Stimulated activated CD8-positive, alpha-beta memory T cell treated with anti-CD3 and anti-CD28 coated beads, Interleukin-2, amount 100 ng/mL, for 1 hour (primary cell): Measurements from ENCODE around the gene THAP12.
"Not testable (repeated sequence)": the region's sequence is repeated elsewhere in the genome, so short reads cannot be mapped to it uniquely, and the experiment has no call there.

Source experiments
- DNase-seq, 2 donors: peaks; one replicate each; pipeline ENCODE4 v3.0.0-alpha.2; 2020; ENCODE audit warnings: low read depth in 2 of 2

Gene THAP12

DNA sequence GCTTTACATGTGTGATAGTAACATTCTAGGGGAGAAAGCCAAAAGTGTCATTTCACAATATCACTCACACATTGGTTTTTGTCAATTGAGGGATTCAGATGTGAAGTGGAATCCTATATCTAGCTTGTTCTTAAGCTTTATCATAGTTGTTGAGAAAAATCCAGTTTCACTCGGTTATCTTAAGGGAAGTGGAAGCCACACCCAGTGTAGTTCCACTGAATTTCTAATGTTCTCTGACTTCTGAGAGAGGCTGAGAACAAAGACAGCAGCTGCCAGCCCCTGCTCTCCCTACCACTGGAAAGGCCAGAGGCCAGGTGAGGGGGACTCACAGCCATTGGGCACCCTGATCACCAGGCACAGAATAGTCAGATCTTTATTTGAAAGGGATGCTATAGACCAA is 53.7 kb downstream of the THAP12 start:
- DNase-seq, result no peak

DNA sequence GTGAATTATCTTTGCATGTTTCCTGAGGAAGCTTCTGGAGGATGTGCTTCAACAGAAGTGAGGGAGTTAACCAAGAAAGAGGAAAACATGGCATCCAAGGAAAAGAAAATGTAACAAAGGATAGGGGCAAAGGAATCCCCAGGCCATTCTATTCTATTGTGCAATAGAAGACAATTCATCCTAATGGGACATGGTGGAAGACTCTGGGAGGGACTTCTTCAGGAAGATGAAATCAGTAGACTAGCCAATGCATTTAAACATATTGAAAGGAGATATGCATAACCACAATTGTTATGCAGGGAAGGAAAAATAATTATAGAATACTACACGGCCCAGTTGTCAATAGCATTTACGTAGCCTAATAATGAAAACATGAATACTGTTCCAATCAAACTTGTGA is 55.7 kb downstream of the THAP12 start:
- no peak for DNase-seq

DNA sequence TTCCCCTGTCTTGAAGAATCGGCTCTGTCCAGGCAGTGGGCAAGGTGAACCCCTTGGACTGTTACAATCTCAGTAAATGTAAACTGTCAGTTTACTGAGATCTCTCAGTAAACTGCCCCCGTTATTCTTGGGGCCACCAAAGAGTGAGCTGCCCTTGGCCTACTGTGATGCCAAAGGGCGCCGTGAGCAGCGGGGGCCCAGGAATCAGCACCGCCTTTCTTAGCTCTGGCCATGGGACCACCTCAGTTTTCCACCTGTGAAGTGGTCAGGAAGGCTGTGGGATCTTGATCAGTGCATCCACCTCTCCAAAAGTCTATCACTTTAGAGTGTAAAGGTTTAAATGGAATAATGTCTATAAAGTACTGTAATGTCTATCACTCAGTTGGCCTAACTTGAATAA is 57.1 kb downstream of the THAP12 start:
- no peak for DNase-seq

DNA sequence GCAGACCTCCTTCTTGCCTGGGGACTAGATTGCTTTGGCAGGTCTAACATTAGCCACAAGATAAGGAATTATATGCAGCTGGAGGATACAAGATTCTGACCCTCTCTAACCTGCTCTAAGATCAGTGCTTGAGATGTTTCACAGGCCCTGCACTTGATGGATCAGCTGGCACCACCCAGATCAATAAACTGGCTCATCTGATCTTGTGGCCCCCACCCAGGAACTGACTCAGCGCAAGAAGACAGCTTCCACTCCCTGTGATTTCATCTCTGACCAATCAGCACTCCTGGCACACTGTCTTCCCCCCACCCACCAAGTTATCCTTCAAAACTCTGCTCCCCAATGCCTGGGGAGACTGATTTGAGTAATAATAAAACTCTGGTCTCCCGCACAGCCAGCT is 57.6 kb downstream of the THAP12 start:
- not testable (repeated sequence) for DNase-seq

DNA sequence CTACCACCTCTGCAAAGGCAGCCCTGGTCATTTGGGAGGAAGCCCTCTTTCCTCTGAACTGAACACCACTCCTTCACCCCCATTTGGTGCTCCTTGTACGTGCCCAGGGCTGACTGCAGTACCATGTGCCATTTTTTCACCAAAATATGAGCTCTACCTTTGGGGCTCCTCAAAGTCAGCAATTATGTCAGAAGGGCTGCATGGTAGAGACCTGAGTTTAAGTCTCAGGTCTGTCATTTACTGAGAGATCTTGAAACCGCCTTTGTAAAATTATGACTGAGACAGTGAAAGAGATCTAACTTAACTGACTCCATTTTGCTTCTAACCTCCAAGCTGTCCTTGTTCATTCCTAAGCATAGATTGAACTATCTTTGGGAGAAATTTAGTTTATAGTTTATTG is 58.0 kb downstream of the THAP12 start:
- DNase-seq, result no peak

DNA sequence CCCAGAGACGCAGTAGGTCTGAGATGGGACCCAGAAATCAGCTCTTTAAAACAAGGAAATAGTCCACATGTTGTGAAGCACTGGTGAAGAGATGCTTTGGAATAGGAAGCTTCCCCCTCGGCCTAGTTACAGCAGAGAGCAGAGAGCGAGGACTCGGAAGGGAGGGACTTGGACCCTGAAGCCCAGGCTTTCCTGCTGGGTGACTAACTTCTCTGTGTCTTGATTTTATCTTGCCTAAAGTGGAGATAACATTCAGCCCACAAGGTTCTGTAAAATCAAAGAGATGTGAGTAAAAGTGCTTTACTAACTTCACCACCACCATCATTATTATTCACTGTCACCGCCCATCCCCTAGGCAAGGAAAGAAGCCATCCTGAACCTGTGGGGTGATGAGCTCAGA is 58.4 kb downstream of the THAP12 start:
- no peak for DNase-seq

DNA sequence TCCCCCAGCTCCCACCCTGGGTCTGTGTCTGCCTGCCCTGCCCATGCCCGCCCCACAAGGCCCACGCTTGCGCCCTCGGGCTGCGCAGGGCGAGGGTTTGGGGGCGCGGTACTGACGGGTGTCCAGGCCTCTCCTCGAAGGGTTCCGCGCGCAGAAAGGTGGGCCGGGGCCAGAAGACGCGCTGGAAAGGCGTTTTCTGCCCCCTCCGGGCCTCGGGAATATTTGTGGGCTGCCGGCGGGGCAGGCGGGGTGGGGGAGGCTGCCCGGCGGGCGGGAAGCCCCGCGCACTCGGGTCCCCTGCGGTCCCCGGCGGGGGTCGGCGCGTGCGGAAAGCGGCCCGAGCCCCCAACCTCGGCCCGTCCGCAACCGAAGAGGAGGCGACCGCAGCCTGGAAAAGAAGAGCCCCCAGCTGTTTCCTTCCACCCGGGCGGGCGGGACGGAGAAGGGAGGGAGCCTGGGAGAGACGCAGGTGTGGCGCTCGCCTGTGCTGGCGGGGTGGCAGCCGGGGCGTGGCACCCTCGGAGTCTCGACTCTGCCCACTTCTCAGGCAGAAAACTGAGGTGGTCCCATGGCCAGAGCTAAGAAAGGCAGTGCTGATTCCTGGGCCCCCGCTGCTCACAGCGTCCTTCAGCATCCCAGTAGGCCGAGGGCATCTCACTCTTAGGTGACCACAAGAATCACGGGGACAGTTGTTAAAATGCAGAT is 59.0 kb downstream of the THAP12 start:
- DNase-seq, result no peak

DNA sequence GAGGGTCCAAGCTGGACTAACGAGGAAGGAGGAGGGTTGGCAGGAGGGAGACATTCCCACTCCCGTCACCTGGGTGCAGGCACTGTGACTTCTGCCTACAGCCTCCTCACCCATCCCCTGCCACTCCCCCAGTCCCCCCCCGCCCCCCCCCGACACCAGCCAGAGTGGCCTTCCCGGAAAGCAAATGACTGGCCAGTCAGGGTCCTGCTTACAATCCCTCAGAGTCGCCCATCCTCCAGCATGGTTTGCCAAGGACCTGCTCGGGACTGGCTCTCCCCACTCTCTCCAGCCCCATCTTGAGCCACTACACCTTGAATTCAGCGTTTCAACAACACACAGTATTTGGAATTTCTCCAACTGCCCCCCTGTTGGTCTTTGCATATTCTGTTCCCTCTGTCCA is 59.6 kb downstream of the THAP12 start:
- no peak for DNase-seq

DNA sequence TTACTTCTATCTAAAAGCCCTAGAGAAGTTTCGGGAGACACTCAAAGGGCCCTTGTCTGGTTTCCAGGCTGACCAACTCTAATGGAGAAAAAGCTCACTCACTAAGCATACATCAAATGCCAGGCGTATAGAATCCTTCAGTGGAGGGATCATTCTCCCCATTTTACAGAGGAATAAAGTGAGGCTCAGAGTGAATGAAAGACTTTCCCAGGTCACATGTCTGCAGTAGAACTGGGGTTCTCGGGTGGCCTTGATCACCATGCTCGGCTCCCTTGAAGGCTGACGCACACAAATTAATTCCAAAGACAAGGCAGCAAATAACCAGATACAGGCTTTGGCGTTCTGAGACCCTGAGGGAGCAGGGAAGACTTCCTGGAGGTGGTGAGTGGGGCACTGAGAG is 60.0 kb downstream of the THAP12 start:
- no peak for DNase-seq

DNA sequence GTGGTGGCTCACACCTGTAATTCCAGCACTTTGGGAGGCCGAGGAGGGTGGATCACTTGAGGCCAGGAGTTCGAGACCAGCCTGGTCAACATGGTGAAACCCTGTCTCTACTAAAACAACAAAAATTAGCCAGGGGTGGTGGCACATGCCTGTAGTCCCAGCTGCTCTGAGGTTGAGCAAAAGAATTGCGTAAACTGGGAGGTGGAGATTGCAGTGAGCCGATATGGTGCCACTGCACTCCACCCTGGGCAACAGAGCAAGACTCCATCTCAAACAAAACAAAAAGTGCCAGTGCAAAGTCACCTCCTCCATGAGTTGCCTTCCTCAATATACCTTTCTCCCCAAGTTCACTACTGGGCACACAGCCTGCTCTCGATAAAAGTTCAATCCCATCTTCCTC is 61.1 kb downstream of the THAP12 start:
- DNase-seq, result not testable (repeated sequence)

DNA sequence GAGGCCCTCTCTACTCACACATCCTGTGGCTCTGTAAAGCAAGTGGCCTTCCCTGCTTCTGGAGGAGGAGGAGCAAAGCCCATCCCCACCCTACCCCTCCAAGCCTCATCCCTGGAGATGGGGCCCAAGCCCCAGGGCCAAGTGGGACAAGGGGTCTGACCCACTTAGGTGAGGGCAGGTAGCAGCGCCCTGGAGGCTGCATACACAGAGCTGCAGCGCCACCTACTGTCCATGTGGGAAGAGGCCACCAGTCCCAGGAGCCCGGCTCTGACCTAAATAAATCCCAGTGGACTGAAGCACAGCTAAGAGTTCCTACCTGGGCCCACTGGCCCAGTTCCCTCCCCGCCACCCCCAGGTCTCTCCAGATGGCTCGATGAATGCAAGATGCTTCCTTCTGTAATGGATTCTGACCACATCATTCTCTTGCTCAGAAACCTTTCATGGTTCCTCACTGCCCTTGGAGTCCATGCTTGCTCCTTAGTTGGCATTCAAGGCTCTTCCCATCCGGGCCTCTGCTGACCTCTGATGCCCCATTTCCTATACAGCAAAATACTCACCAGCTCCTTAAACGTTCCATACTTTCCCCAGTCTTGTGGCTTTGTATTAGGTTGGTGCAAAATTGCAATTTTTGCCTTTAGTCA is 62.1 kb downstream of the THAP12 start:
- DNase-seq, result peak; percentile 60 to 79

DNA sequence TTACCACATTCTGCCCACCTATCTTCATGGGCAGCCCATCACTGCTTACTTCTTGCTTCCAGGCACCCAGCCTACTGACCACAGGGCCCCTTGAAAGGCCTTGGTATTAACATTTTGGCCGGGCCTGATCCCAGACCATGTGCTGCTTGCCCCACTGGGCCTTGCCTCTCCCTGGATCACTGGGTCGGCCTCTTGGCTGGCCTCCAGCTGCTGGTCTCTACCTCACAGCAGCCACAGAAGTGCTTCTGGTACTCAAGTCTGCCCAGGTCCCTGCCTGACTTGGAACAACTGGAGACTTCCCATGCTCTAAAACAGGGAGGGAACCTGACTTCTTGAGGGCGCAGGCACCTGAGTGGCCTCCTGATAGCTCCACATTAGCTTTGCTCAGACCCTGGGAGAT is 63.6 kb downstream of the THAP12 start:
- DNase-seq, result no peak

DNA sequence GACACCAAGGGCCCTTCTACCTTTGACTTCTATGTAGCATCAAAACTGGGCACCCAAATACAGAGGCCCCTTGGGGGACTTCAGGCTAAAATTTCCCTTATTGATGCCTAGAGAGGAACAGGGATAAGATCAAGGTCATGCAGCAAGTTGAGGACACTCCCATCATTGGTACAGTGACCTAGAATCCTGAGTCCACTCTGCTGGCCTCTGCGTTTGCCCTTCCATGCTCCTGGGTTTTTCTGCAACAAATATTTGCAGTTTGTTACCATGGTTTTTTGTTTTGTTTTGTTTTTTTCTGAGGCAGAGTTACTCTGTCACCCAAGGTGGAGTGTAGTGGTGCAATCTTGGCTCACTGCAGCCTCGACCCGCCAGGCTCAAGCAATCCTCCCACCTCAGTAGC is 64.2 kb downstream of the THAP12 start:
- DNase-seq, result no peak

DNA sequence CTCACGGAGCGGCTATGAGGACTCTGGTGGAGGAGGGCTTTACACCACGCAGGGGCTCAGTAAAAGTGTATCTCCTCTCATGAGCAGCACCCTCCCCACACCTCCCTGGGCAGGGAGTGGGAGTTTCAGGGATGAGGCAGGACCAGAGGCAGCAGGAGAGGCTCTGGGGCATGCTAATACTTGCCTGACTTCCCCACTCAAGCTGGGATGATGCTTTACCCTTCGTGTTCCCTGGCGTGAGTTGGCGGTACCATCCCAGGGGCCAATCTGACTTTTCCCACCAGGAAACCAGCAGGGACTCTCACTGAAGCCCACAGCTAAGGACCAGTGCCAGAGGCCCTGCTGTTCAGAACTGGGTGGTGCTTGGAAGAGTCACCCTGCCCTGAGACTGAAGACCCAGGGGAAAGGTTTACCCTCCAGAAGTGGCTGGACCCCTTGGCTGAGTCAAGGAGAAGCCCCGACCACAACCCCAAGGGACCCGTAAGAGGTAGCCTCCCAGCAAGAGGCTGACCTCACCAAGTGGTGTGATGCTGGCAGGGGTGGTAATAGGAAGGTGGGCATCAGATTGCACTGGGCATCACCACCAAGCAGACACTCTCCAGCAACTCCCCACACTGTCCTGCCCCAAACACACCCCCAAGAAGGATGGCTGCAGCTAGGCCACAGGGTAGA is 65.6 kb downstream of the THAP12 start:
- DNase-seq, result no peak

DNA sequence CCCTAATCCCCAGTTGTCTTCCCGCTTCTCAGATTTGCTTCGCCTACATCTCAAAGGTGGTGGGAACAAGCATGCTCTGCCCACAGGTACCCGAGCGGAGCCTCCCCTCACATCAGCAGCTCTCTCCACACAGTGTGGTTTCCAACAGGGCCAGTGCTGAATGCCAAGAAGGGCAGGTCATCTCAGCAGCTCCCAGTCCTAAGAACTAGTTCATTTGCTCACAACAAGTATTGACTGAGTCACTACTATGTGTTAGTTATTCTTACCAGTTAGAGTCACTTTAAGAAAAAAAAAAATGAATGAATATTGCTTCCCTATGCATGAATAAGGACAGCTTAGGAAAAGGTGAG is 66.2 kb downstream of the THAP12 start:
- no peak for DNase-seq

DNA sequence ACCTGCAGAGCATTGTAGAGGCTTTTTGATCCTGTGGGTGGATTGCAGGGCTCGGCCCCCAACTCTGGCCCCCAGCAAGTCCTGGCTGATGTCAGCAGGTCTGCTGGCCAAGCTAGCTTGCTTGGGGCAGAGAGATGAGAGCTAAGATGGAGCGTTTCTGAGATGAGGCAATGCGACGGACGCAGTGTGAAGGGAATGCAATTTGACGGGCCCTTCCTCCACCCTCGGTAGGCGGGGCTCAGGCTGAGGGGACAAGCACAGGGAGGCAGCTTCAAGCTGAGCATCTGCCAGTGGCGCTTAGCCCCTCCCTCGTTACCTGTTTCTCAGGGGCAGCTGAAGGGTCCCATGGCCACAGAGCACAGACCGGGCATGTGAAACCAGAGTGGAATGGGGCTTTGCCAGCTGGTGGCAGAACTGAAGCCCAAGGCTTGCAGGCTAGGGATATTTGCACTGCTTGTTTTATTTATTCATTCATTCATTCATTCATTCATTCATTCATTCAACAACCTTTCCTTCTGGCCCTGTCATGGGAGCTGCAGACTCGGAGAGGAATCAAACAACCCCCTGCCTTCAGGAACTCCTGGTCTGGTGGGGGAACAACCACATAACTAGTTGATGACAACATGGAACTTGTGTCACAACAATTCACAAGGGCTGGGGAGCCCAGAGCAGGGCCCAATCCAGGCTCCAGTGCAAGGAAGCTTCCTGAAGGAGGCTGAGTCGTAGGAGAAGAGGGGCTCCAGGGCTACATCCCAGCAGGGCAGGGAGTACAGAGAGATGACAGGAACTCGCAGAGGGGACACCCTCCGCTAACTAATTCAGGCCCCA is 66.8 kb downstream of the THAP12 start:
- no peak for DNase-seq

DNA sequence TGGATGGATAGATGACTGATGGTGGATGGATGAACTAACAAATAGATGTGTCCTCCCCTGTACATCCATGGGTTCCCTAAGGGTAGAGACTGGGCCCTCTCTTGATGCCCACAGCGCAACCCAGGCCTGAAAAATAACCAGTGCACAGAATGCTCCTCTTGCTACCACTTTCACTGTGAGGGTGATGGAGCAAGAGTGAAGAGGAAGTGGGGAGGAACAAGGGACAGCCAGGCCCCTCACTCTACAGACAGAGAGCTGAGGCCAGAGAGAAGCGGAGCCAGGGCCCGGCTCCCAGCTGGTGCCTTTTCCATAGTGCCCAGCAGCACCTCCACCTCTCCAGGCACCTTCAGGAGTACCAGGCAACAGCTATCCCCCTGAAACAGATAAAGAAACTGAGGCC is 67.7 kb downstream of the THAP12 start:
- no peak for DNase-seq

DNA sequence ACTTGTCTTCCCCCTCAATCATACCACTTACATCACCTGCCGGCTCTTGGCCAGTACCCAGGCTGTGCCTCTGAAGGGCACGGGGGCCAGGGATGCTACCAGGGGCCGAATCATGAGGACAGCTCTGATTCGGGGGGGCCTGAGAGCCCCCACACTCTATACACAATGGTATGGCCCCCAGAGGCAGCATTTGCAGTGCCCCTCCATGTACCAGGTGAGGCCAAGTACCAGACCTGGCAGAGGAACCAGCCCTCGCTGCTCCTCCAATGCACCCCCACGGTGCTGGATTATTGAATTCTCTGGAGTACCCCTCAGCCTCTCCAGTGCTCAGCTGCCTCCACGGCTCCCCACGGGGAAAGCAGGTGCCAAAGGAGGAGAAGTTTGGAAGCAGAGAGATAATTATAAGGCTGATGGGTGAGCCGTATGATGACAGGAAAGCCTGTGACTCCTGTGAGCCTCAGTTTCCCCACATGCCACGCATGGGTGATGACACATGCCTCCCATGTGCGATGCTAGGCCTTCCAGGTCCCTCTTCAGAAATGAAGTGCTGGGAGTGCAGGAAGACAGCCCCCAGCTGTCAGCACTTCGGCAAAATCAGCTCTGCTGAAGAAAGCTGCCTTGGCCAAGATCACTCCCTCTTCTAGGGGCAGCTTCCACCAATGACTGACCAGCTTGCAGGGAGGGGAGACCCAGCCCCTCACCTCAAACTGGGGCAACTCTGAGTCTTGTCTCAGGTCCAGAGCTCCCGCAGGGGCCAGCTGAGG is 69.9 kb downstream of the THAP12 start:
- DNase-seq, result no peak

DNA sequence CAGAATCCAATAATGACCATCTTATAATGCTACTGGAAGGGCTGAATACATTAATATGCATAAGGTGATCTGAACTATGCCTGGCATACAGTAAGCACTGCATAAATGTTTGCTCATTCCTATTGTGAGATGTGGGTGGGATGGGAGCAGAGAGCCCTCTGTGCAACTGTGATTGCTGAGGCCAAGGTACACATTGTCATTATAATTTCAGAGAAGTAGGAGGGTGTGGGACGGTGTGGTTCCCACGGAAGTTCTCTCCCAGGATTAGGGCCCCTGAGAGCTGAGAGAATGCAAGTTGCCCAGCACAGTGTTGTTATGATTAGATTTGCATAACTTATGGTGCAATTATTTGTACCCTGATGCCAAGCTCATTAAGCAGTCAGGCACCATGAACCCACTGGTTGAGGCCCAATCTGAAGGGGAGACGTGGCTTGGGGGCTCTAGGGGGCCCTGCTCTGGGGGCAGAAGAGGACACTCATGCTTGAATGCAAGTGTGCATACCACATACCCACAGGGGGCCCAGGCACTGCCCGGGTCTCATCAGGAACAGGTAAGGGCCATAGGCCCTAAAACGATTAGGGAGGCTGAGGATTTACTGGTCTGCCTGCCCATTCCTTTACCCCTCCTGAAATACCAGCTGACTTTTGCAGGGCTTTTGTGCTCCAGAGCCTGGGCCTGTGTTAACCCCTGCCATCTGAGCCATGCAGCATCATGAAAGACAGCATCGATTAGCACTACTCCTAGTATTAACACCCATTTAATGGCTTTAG is 72.8 kb downstream of the THAP12 start:
- no peak for DNase-seq

DNA sequence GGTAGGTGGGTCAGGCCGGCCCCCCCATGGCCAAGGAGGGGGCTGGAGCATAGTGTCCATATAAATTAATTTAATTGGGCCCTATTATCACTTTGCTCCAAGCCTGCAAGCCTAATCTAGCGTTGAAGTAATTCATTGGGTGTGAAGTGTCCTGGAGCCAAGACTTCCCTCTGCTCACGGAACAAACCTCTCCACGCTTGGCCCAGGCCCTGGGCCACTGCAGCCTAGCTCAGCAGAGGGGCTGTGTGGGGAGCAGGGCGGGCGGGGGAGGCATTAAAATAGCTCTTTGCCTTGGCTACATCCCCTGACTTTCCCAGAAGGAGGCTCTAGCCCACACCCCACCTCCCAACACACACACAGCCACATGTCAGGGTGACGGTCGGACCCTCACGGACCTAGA is 73.5 kb downstream of the THAP12 start:
- no peak for DNase-seq

DNA sequence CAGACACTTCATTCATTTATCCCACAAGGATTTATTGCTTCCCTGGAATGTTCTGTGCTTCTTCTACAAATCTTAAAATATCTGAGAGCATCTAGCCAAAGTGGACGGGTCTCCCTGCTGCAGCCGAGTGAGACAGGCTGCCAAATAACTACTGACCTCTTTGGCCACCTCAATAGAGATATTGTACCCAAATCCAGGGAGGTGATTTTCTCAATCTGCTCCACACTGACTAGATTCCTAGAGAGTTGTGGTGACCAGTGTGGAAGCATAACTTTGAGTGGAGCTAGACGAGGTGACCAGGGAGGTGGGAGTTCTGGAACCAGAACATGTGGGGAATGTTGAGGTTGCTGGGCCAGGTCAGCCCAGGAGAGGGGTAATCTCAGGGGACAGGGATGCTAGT is 77.5 kb downstream of the THAP12 start:
- DNase-seq, result no peak
